Left renal pelvis (tissue), 4 donors: ENCODE results near the gene HTRA1. TPM values are rescaled to one million over a fixed set of nuclear protein-coding genes. Genes with fewer than 3 reads are reported as not detected.

Experiments
- DNase-seq, 4 donors: peaks; one replicate each; pipeline ENCODE4 v3.0.0-alpha.2; 2013; ENCODE audit warnings: low read depth in 4 of 4, low spot score in 3 of 4
- polyA plus RNA-seq, 4 donors: library from polyadenylated mRNA; unstranded; fragments of 120-200 nt; gene quantifications; one replicate each; pipeline ENCODE4 v1.2.1, GENCODE V29; 2013; ENCODE audit not compliant: insufficient read length in 4 of 4

HTRA1 gene
- polyA plus RNA-seq, 4 donors = 150 to 199 (median 179) TPM

GRCh38 chr10:122549636-122550035, 88.3 kb downstream of the HTRA1 start:
- DNase-seq = no peak

- DNase-seq = no peak
Observed at GRCh38 chr10:122550427-122550826, 89.1 kb downstream of the HTRA1 start.

- DNase-seq = no peak
Observed at GRCh38 chr10:122550983-122551382, 89.6 kb downstream of the HTRA1 start.

- DNase-seq = no peak
Observed at GRCh38 chr10:122551450-122551849, 90.1 kb downstream of the HTRA1 start.

GRCh38 chr10:122553341-122553740, 92.0 kb downstream of the HTRA1 start:
- DNase-seq = no peak

- DNase-seq = no peak
Observed at GRCh38 chr10:122554131-122555036, 93.0 kb downstream of the HTRA1 start.

GRCh38 chr10:122555442-122555841, 94.1 kb downstream of the HTRA1 start:
- DNase-seq = no peak

- no peak for DNase-seq
Observed at GRCh38 chr10:122557516-122557915, 96.2 kb downstream of the HTRA1 start.

GRCh38 chr10:122558452-122558851, 97.1 kb downstream of the HTRA1 start:
- DNase-seq = no peak

- DNase-seq = no peak
Observed at GRCh38 chr10:122559228-122559627, 97.9 kb downstream of the HTRA1 start.

- DNase-seq = no peak
Observed at GRCh38 chr10:122560279-122560804, 99.0 kb downstream of the HTRA1 start, which contains the start of gene DMBT1. Gene DMBT1 (plus strand): TSS chr10:122560754. CDS start chr10:122560771, 17 bp downstream.

- no peak for DNase-seq
Observed at GRCh38 chr10:122561212-122561611, 99.9 kb downstream of the HTRA1 start.

GRCh38 chr10:122561792-122562191, 100.4 kb downstream of the HTRA1 start:
- DNase-seq = no peak

Other genes starting within 250 kb of the HTRA1 start
- gene BTBD16, start 190.3 kb upstream of the HTRA1 start, polyA plus RNA-seq = 1 to 10 TPM in 2 of 4 donors, under 1 TPM in 2; 0.08 to 2.0 (median 0.88) TPM
- gene PLEKHA1, start 86.8 kb upstream of the HTRA1 start, polyA plus RNA-seq = 100 to 1,000 TPM in 1 of 4 donors, 10 to 100 TPM in 3; 37.4 to 102 (median 96.2) TPM
- under 1 TPM in 2 of 4 donors, not detected in 2; 0.22 to 0.34 TPM for gene ARMS2, start 6.9 kb upstream of the HTRA1 start, polyA plus RNA-seq
- under 1 TPM in 3 of 4 donors, not detected in 1; 0.05 to 0.11 (median 0.07) TPM for gene DMBT1, start 99.2 kb downstream of the HTRA1 start, polyA plus RNA-seq
- not detected for gene C10orf120, start 238.3 kb downstream of the HTRA1 start, polyA plus RNA-seq